ENCODE results near the gene PCK1.
"Not testable (repeated sequence)": the region's sequence is repeated elsewhere in the genome, so short reads cannot be mapped to it uniquely, and the experiment has no call there.

PCK1 gene

DNA sequence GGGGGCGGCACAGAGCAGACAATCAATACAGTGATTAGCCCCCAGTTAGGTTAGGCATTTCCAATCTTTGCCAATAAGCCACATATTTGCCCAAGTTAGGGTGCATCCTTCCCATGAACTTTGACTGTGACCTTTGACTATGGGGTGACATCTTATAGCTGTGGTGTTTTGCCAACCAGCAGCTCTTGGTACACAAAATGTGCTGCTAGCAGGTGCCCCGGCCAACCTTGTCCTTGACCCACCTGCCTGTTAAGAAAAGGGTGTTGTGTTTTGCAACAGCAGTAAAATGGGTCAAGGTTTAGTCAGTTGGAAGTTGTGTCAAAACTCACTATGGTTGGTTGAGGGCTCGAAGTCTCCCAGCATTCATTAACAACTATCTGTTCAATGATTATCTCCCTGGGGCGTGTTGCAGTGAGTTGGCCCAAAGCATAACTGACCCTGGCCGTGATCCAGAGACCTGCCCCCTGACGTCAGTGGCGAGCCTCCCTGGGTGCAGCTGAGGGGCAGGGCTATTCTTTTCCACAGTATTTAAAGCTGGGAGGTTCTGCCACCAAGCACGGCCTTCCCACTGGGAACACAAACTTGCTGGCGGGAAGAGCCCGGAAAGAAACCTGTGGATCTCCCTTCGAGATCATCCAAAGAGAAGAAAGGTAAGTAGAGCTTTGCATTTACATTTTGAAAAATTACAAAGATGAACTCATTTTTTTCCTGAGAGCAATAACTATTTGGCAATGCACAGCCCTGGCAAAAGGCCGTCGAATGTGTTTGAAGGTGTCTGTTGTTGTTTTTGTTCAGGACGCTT lies at the start of gene PCK1:
Gene PCK1 (plus strand): TSS at position 557 of the 802 bp plus-strand sequence. CDS start 302 bp downstream, outside the sequence.
- DNase-seq (ENCODE audit: low spot score) = no peak

DNA sequence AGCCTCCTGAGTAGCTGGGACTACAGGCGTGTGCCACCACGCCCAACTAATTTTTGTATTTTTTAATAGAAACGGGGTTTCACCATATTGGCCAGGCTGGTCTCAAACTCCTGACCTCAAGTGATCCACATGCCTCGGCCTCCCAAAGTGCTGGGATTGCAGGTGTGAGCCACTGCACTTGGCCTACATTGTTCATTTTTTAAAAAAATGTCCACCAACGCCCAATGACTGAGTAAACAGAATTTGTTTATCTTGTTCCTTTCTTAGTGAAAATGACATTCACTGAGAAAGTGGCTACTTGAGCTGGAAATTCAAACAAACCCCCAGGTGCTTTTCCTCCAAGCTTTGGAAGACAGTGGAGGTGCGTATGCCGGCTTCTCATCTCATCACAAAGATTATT lies 49.2 kb upstream of the PCK1 start:
- not testable (repeated sequence) for DNase-seq (ENCODE audit: low spot score)

DNA sequence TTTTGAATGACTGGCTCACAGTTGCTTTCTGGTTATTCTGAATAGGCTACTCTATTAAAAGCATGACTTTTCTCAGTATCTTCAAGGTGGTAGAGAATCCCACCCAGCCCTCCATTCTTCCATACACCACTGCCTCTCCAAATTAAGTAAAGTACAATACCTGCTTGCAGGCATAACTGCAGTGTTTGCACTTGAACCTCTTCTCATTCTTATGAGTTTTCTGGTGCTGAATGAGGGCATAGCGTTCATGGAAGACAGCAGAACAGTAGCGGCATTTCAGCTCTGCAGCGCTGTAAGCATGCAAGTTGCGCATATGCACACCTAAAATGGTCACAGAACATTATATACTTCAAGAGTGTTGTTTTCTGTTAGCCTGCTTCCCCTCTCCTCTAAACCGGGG lies 48.5 kb upstream of the PCK1 start:
- DNase-seq (ENCODE audit: low spot score) = no peak

DNA sequence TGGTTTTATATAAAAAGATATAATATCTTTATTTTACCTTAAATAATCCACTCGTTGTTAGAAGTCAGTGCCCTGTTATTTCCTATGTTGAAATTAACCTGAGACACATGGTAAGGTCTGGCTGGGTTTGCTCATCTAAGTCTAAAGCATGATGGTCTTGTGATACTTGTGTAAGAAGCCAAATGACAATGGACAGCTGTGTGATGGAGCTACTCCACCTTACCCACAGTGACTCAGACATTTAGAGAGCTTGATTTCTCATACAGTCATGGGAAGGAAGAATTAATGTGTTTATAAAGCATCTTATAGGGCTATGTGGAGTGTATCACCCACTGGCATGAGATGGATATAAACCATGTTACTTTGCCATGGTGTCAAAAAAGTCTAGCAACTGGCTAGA lies 47.7 kb upstream of the PCK1 start:
- DNase-seq (ENCODE audit: low spot score) = no peak

DNA sequence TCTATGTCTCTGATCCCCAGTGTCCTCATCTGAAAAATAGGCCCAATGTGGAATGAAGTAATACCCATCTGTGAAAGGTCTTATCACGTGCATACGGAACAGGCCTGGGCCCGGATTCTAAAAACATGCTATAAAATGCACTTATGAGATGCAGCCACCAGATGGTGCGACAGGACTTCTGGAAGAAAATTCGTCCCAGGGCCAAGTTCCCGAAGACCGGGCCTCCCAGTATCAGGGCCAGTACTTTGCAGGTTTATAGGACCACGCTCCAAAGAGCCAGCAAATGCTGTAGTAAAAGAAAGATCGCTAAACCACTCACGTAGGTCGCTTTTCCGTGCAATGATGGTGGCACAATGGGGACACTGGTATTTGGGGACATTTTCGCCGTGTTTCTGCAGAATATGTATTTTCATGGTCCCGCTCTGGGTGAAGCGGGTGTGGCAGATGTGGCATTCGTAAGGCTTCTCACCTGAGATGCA lies 46.6 kb upstream of the PCK1 start:
- DNase-seq (ENCODE audit: low spot score) = peak; percentile 26

DNA sequence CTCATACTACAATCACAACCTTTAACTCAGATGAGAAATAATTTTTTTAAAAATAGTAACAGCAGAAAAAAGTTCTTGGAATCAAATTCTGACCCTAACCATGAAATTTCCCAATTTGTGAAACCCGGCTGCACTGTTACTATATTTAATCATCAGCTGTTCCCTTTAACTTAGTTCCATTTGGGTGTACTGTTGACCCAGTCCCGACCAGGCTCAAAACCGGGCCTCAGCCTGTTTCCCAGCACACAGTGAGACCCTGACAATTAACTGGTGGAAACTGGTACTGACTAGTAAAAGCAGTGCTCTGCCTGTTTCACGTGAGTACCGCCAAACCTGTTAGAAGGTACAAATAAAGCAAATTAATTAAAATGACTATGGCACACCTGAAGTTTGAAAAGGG lies 43.0 kb upstream of the PCK1 start:
- DNase-seq (ENCODE audit: low spot score) = no peak

DNA sequence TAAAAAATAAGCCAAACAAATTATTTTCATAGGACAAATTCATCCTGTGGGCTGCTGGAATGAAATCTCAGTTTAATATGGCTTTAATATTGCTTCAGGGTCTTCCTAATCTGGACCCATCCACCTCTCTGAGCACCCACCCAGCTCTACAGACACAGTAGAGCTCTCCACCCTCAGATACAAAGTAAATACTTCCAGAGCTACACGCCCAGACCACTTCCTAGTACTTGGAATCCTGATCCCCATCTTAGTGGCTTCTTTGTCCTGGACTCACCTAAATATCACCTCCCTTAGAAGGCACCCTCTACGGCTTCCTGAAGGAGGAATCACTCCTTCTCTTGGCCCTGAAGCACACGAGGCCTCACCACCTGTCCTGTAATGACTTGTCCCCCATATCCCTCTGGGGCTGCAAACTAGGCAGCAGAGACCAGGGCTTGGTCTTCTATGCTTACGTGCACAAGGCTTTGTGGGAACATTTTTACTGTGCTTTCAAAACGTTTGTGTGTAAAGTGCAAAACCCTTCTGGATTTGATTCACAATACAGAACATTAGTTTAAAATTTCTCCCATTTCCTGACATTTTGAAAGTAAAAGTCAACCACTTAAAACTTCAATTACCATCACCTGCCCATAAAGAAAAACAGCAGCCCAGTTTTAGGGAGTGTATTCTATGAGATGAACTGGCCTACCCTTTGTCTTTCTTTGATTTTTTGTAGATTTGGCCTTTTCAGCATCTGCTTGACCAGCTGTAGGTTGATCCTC lies 38.4 kb upstream of the PCK1 start:
- DNase-seq (ENCODE audit: low spot score) = peak; percentile 53

DNA sequence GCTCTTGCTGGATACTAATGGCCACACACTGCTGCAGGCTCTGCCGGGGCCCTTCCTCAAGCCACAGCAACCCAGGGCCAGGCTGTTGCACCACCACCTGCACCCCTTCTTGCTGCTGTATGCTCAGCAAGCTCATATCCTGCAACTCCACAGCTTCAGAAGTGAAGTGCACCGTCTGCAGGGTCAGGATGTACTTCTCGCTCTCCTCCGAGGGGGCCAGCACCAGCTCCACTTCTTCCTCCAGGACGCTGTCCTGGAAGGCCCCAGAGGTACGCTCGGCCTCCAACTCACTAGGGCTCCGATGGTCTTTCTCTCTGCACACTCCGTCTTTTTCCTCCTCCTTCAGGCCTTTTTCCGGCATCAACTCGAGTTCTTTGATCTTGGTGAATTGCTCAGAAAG lies 37.1 kb upstream of the PCK1 start:
- DNase-seq (ENCODE audit: low spot score) = no peak

DNA sequence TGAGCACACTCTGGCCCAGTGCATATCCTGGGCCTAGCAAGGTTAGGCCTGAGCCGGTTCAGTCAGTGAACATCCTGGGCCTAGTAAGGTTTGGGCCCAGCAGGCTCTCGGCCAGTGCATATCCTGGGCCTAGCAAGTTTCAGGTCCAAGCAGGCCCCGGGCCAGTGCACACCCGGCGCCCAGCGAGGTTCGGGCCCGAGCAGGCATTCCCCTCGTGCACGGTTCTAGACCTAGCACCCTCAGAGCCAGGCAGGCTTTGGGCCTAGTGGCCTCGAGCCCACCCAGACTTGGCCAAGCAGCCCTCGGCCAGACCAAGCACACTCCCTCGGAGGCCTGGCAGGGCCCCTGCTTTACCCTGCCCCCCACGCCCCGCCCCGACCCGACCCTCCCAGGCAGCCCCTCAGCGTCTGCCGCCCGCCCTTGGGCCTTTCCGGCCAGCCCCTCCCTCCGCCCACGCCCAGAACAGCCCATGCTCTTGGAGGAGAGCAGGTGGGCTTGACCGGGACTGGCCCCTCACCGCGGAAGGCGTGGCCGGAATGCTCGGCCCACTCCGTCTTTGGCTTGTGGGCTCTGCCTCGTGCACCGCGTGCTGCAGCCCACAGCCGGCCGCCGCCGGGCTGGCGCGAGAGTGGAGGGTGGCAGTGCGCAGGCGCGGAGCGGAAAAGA lies 36.3 kb upstream of the PCK1 start, which contains the start of gene CTCFL:
Gene CTCFL (minus strand): TSS at position 630 of the 666 bp plus-strand sequence. CDS start 935 bp downstream, outside the sequence.
- no peak for DNase-seq (ENCODE audit: low spot score)

DNA sequence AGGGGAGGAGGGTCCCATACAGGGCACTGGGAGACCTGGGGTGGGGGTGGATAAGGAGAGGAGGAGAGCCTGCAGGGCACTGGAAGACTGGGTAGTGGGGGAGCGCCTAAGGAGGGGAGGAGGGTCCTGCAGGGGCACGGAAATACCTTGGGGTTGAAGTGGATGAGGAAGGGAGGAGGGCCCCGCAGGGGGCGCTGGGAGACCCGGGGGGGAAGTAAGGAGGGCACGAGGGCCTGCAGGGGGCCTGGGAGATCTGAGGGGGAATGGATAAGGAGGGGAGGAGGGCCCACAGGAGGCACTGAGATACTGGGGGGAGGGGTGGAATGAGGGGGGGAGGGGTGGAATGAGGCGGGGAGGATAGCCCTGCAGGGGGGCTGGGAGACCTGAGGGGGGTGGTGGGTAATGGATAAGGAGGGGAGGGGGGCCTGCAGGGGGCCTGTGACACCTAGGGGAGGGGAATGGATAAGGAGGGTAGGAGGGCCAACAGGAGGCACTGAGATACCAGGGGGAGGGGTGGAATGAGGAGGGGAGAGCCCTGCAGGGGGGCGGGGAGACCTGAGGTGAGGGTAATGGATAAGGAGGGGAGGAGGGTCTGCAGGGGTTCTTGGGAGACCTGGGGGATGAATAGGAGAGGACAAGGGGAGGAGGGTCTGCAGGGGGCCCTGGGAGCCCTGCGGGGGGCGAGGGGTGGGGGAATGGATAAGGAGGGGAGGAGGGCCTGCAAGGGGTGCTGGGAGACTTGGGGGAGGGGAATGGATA lies 35.4 kb upstream of the PCK1 start:
- DNase-seq (ENCODE audit: low spot score) = no peak

DNA sequence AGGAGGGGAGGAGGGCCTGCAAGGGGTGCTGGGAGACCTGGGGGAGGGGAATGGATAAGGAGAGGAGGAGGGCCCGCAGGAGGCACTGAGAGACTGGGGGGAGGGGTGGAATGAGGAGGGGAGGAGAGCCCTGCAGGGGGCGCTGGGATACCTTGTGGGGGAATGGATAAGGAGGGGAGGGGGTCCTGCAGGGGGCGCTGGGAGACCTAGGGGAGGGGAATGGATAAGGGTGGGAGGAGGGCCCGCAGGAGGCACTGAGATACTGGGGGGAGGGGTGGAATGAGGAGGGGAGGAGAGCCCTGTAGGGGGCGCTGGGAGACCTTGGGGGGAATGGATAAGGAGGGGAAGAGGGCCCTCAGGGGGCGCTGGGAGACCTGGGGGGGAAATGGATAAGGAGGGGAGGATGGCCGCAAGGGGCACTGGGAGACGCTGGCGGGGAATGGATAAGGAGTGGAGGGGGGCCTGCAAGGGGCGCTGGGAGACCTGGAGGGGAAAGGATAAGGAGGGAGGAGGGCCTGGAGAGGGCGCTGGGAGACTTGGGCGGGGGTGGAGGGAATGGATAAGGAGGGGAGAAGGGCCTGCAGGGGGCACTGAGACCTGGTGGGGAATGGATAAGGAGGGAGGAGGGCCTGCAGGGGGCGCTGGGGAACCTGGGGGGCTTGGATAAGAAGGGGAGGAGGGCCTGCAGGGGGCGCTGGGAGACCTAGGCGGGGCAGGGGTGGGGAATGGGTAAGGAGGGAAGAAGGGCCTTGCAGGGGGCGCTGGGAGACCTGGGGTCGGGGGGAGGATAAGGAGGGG lies 34.6 kb upstream of the PCK1 start:
- DNase-seq (ENCODE audit: low spot score) = peak; percentile 7

DNA sequence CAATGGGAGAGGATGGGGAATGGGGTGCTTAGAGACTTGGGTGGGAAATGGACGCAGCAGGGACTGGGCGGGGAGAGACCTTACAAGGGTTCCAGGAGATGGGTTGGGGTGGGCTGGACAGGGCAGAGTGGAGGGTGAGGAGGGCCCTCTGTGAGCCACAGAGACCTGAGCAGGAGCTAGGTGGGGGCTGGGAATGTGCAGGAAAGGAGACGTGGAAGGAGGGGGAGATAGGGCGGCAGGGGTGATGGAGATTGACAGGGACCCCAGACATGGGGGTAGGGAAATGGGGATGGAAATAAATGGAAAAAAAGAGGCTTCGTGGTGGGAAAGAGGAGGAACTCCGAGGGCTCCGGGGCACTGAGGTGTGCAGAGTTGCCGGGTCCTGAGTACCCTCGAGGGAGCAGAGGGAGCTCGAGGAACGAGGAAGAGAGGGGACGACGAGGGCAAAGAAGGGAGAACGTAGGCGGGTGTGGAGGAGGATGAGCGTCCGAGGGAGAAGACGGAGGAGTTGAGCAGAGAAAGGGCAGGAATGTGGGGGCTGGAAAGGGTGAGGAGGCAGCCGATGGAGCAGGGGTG lies 33.9 kb upstream of the PCK1 start:
- DNase-seq (ENCODE audit: low spot score) = no peak

DNA sequence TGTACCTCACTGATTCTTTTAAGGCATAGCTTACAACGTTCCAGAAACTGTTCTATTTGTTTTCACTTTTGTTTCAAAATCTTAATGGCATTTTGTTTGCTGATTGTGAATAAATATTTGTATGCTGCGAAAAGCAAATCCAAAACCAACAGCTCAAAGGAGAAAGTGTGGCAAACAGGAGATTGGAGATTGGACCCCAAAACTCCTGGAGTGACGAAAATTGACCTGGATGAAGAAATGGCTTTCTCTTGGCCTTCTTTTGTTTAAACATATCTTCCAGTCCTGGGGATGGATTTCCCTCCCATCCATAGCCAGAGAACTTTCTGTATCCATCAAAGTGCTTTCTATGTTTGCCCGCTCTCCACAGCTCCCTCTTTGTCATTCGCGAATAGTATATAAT lies 33.2 kb upstream of the PCK1 start:
- no peak for DNase-seq (ENCODE audit: low spot score)

DNA sequence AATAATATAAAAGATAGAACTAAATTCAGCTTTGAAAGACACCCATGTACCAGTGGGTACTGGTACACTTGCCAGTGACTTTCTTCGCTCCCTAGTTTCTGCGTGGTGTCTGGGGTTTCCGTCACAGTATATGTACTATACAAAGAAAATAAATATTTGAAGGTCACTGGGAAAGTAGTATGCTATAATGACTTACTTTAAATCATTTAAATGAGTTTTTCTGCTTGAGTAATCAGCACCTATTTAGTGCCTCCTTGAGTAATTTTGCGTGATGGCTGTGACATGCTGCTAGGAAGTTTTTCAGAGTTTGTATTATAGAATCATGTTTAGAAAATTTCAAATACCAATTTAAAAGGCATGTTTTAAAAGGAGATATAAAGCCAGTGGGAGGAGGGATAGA lies 32.8 kb upstream of the PCK1 start:
- no peak for DNase-seq (ENCODE audit: low spot score)

DNA sequence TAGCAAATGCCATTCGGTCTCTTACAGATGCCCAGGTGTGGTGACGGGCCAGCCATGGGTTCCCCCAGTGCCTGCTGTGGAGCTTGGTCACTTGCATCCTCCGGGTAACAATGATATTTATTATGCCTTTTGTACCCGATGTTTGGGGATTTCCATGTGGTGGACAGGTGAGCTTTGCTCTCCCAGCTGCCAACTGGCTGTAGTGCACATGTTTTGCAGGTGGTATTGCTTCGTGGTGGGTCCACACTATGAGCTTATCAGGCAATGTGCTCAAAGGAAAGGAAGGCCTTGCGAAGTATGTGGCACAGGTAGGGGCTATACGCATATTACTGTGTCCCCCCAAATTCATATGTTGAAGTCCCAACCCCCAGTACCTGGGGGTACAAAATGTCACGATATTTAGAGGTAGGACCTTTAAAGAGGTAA lies 31.7 kb upstream of the PCK1 start:
- no peak for DNase-seq (ENCODE audit: low spot score)

DNA sequence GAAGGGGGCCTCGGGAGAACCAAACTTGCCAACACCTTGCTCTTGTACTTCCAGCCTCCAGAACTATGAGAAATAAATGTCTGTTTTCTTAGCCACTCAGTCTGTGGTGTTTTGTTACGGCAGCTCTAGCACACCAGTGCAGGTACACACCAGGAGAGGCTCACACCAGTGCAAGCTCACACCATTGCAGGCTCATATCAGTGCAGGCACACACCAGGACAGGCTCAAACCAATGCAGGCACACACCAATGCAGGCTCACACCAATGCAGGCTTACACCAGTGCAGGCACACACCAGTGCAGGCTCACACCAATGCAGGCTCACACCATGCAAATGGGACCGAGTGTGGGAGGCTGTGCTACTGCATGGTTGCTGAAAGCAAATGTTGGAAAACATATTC lies 31.1 kb upstream of the PCK1 start:
- DNase-seq (ENCODE audit: low spot score) = no peak

DNA sequence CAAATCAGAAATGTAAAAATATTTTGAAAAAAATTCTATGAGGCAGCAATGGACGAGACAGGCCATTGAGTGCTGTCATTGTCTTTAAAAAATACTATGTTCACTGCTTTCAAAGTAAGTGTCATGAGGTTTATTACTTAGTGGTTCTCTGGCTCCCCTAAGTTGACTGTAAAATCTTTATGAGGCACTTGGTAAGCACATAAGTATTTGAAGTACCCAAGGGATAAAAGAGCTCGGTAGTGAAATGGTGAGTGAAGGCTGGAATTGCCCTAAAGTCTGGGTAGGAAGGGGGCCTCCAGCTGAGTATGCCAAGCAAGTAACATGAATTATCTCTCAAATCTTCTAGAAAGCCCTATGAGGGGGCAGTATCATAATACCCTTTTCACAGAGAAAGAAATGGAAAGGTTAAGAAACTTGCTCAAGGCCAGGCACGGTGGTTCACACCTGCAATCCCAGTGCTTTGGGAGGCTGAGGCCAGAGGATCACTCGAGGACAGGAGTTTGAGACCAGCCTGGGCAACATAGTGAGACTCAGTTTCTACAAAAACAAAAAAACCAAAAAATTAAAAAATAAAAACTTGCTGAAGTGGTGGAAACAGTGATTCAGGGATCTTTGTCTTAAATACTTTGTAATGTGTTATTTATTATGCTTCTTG lies 30.5 kb upstream of the PCK1 start:
- no peak for DNase-seq (ENCODE audit: low spot score)

DNA sequence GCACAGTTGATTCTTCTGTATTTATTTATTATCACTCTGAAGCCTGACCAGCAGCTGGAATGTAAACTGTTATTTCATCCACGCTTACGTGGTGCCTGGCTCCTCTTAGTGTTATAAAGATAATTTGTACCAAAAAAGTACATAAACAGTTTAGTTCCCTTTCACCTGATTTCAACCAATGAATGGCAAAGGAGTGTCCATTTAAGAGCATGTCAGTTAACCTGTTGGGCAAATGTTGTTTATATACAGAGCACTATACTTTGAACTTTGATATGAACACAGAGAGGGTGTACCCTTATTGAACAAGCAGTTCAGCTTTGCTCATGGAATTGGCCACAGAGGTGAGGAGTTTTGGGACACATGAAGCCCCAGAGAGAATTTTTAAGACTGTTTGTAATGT lies 28.8 kb upstream of the PCK1 start:
- no peak for DNase-seq (ENCODE audit: low spot score)

DNA sequence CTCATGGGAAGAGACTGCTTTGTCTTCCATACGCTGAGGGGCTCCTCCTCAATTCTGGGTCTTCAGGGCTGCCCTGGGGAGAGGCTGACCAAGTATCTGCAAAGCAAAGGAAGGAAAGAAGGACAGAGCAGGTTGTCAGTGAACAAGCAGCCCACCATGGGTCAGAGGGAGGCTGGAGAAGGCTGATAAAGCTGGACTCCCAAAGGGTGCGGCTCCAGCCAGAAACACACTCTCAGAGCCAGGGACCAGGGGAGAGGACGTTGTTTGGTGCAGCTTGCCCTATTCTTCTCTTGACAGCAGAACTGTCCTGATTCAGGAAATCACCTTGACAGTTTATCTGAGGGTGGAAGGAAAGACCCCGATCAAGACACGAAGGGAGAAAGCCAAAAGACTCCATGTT lies 25.6 kb upstream of the PCK1 start:
- DNase-seq (ENCODE audit: low spot score) = no peak

DNA sequence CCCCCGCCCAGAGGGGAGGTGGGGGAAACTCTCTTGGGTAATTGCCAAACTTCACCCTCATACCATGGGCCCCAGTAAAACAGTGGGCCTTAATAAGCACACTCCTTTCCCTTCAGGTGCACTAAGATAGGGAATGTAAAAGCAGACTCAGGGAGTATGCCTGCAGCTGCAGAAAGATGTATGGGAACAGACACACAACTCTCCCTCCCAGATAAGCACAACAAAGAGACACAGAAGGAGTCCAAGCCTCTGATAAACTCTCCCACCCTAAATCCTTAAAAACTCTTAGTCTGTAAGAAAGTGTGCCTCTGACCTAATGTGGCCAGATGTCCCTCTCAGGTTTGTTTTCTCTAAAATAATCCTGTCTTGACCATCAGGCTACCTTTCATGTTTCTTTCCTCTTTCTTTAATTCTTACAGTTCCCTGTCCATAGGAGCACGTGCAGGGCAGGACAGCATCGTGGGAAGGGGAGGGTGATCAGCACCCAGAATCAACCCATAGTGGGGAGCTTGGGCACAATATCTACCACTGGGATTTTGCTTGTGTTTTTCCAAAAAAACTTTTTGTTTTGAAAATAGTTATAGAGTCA lies 24.7 kb upstream of the PCK1 start:
- DNase-seq (ENCODE audit: low spot score) = no peak
